ENCODE measurements around the gene EXOG.

Gene EXOG

GRCh38 chr3:38545983-38546382 is 49.8 kb downstream of the EXOG start:
- no peak for DNase-seq (ENCODE audit: low read depth in 2 of 2)

GRCh38 chr3:38548154-38548931 is 52.2 kb downstream of the EXOG start:
- no peak for DNase-seq (ENCODE audit: low read depth in 2 of 2)

- DNase-seq (ENCODE audit: low read depth in 2 of 2): no peak
Measured at GRCh38 chr3:38549082-38549481, 52.9 kb downstream of the EXOG start.

DNA sequence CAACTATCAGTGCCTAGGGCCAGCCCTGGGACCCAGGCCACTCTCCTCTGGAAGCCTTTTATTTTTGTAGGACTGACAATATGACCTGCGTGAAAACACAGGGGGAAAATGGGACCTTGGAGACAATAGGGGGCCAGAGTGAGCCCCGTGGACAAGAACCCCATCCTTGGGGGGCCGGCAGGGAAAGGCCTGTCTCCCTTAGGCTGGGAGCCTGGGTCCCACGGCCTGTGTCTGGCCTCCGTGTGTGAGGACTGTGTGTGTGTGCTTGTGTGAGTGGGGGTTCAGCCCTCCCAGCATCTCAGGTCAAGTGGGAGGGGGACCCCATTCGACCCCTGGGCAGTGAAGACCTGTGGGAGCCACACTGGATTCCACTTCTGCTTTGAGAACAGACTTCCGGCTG is 53.3 kb downstream of the EXOG start:
- no peak for DNase-seq (ENCODE audit: low read depth in 2 of 2)

DNA sequence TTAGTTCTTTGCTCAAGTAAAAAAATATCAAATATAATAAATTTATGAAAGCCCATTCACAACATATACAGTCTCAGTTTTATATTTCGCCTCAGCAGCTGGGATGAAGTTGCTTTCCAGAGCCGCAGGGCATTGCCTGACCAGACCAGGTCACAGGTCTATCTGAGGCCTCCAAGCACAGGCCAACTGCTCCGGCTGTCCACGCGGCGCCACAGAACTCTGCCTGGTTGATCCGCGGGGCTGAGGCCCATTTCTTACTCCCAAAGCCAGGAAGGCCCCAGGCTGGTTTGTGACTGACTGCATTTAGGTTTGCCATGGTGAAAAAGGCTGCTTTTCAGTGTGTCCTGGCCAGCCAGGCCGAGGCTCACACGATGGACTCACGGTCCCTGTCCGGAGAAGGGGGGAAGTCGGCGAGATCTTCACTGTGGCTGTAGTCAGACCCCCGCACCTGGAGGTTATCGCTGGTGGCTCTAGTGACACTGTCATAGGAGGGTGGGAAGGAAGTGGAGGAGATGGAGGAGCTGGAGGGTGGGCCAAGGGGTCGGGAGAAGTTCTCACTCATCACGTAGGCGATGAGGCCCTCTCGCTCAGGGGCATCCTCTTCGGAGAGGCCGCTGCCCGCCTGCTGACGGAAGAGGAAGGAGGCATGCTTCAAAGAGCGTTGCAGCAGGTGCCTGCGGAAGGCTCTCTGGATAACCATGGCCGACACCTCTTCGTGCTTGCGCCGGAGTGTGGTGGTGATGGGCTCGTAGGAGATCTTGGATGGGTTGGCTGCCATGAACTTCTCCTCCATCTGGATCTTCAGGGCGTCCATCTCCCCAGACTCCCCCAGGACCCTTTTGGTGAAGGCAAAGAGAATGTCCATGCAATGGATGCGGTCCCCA is 54.1 kb downstream of the EXOG start:
- DNase-seq (ENCODE audit: low read depth in 2 of 2): no peak

DNA sequence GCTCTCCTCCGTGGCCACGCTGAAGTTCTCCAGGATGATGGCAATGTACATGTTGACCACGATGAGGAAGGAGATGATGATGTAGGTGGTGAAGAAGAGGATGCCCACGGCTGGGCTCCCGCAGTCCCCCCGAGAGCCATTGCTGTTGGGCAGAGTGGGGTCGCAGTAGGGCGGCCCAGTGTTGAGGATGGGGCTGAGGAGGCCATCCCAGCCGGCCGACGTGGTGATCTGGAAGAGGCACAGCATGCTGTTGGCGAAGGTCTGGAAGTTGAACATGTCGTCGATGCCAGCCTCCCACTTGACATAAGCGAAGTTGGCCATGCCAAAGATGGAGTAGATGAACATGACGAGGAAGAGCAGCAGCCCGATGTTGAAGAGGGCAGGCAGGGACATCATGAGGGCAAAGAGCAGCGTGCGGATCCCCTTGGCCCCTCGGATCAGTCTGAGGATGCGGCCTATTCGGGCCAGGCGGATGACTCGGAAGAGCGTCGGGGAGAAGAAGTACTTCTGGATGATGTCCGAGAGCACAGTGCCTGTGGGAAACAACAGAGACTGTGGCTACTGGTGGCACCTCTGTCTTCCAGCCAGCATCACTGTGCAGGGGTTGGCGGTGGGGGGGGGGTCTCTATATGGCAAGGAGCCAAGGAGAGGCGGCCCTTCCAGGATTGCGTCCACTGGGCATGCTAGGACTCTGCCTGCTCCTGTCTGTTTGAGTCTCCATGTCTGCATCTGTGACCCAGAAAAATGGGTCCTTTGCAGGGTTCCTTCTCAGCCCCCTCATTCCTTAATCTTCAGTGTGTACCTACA is 55.1 kb downstream of the EXOG start:
- DNase-seq (ENCODE audit: low read depth in 2 of 2): no peak

GRCh38 chr3:38552364-38552763 is 56.2 kb downstream of the EXOG start:
- DNase-seq (ENCODE audit: low read depth in 2 of 2): no peak

DNA sequence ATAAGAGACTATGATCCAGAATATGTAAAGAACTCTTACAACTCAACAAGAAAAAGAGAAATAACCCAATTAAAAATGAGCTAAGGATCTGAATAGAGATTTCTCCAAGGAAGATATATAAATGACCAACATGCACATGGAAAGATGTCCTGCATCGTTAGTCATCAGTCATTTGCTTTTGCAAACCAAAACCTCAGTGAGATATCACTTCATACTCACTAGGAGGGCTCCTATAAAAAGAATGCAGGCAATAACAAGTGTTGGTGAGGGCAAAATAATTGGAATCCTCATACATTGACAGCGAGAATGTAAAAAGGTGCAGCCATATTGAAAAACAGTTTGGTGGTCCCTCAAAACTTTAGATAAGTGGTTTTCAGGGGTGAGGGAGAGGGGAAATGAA is 56.9 kb downstream of the EXOG start:
- no peak for DNase-seq (ENCODE audit: low read depth in 2 of 2)

GRCh38 chr3:38554127-38554827 is 58.1 kb downstream of the EXOG start:
- DNase-seq (ENCODE audit: low read depth in 2 of 2): no peak

GRCh38 chr3:38555149-38555840 is 59.2 kb downstream of the EXOG start:
- DNase-seq (ENCODE audit: low read depth in 2 of 2): no peak

GRCh38 chr3:38555926-38556325 is 59.8 kb downstream of the EXOG start:
- DNase-seq (ENCODE audit: low read depth in 2 of 2): no peak

- no peak for DNase-seq (ENCODE audit: low read depth in 2 of 2)
Measured at GRCh38 chr3:38556640-38557358, 60.7 kb downstream of the EXOG start.

DNA sequence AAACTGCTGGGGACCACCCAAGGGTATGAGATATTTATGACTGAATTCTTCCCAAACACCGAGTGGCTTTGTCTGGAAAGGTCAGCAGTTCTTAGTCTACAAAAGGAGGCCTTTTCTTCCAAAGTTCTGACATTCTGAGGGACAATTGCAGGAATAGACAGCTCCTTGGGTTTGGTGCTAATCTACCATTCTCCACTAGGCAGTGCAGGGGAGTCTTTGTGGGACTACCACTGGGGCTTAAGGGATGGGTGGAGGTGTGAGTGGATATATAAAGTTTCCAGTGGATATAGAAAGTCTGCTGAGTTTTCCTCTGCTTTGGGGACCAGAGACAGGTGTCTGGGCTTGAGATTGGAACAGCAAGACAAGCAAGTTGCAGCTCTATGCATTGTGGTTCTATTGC is 62.7 kb downstream of the EXOG start:
- no peak for DNase-seq (ENCODE audit: low read depth in 2 of 2)

DNA sequence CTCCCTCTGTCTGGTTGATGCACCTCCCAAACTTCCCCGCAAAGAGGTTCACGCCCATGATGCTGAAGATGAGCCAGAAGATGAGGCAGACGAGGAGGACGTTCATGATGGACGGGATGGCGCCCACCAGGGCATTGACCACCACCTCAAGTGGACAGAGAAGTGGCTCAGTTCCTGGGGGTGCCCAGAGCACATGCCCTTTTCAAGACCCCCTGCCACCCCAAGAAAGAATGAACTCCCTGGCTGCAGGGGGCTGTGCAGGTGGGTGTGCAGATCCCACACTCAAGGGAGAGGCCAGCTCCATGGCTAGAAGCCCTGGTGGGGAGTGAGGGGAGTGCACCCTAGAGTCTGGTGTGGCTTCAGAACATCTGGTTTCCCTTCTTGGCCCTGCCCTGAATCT is 64.1 kb downstream of the EXOG start:
- DNase-seq (ENCODE audit: low read depth in 2 of 2): no peak

GRCh38 chr3:38560996-38561717 is 65.0 kb downstream of the EXOG start:
- no peak for DNase-seq (ENCODE audit: low read depth in 2 of 2)

- no peak for DNase-seq (ENCODE audit: low read depth in 2 of 2)
Measured at GRCh38 chr3:38561746-38562466, 65.8 kb downstream of the EXOG start.

DNA sequence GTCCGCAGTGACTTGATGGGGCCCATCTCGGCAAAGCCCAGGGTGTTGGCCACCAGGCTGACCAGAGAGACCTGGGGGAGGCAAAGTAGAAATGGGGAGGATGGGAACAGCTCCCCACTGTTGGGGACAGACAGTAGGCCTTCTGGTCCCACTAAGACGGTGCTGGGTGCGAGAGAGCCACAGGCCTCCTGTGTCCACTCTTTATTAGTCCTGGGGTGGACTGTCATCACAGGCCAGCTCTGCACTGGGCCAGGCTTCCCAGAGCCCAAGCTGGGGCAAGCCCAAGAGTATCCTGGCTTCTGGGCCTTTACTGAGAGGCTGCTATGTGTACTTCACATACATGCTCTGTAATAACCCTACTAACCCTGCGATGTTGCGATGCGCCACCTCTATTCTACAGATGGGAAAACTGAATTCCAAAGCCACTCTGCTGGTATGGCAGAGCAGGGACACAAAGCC is 66.4 kb downstream of the EXOG start:
- no peak for DNase-seq (ENCODE audit: low read depth in 2 of 2)

DNA sequence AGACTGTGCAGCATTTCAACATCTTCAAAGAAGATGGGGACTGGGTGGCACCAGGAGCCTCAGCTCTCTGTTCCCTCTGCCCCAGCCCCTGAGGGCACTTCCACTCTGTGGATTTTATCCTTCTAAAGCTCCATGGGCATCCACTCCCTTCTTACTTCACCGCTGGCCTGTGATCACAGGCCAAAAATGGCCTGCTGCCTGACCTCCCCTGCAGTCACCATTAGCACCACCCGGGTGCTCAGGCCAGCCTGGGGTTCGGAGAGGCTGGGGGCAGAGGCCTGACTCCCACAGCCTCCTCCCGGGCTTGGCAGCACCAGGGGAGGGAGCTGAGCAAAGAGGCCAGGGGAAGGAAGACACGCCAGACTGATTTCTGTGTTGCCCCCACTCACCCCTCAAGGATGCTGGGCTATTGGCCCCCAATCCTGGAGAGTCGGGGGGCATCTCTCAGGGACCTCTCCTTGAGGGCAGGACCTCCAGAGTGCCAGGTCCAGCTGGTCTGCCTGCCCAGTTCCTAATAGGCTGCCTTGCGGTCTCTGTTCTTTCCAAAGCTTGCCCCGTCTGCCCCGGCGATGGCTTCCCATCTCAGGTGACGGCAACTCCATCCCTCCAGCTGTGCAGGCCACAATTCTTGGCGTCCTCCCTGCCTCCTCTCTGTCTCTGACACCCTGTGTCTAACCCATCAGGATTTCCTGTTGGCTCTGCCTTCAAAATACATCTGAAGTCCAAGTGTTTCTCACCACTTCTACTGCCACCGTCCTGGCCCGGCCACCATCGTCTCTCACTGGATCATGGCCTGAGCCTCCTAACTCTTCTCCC is 67.1 kb downstream of the EXOG start:
- DNase-seq (ENCODE audit: low read depth in 2 of 2): no peak

All from stimulated activated CD8-positive, alpha-beta memory T cell treated with anti-CD3 and anti-CD28 coated beads, Interleukin-2, amount 100 ng/mL, for 1 hour (primary cell).